ENCODE results near the gene ETFB. TPM values are rescaled to one million over a fixed set of nuclear protein-coding genes. Genes with fewer than 3 reads are reported as not detected.
A peak's percentile ranks its signal among the peaks of the same experiment; 100 is the strongest.

ETFB gene
- total and polyA plus RNA-seq, 9 of the 15 experiments (the other 6 are each of a cell fraction or from before 2014, with no cell fraction given) = 18.1 to 143 (median 96.1) TPM

GRCh38 chr19:51394050-51394836 is 28.1 kb upstream of the ETFB start (continued):
- TF ChIP-seq ZNF76 (CRISPR knock-in tag; IDR thresholded peaks at IDR 0.05; ENCODE audit: borderline replicate concordance) (no peak), HNRNPK (IDR thresholded peaks at IDR 0.05; ENCODE audit: low read depth, low read length, poor library complexity, severe bottlenecking) (no peak), TCF15 (CRISPR knock-in tag; IDR thresholded peaks at IDR 0.05) (no peak), ATF1 (CRISPR knock-in tag; IDR thresholded peaks at IDR 0.05) (no peak), ATF1 (tag; IDR thresholded peaks at IDR 0.05) (peak; percentile 90), CEBPZ (IDR thresholded peaks at IDR 0.05; ENCODE audit: borderline replicate concordance, low read depth, low read length) (peak; percentile 80; the same call in 1 of the 2 replicates), MGA (IDR thresholded peaks at IDR 0.05) (peak; percentile 91), DIDO1 (tag; IDR thresholded peaks at IDR 0.05; ENCODE audit: low read depth) (no peak), RBBP5 (IDR thresholded peaks at IDR 0.05; ENCODE audit: borderline replicate concordance, insufficient read depth, low read length, poor library complexity, severe bottlenecking) (peak; percentile 14), RBM25 (IDR thresholded peaks at IDR 0.05; ENCODE audit: low read depth, low read length, severe bottlenecking) (peak; percentile 70)

Measured in K562 (cell line).